Right lobe of liver (tissue), 6 donors: Measurements from ENCODE around the gene MSANTD4. TPM values are rescaled to one million over a fixed set of nuclear protein-coding genes. Genes with fewer than 3 reads are reported as not detected.

Source experiments
- ATAC-seq, 4 donors: fragments of 200-7000 bp; cut with Tn5 transposase; one replicate each; pipeline ENCODE4 v1.9.1; 2020; ENCODE audit warnings: mild to moderate bottlenecking in 4 of 4, moderate library complexity in 4 of 4
- DNase-seq, 3 donors: peaks; one replicate each; pipeline ENCODE4 v3.0.0-alpha.2; 2020
- H3K27ac ChIP-seq, 3 donors: fragments of 200-600 bp; one replicate each; pipeline ENCODE4 v1.8.0; 2022
- H3K27me3 ChIP-seq, 2 donors: fragments of 200-600 bp; one replicate each; pipeline ENCODE4 v1.8.0; 2022
- H3K36me3 ChIP-seq, 4 donors: fragments of 200-600 bp; sonication (generic) in 1 of 4; one replicate each; pipeline versions ENCODE4 v1.5.1 to v1.8.0; 2017 to 2022; ENCODE audit warnings: control low read depth in 1 of 4
- H3K4me1 ChIP-seq, 4 donors: fragments of 200-600 bp; sonication (generic) in 1 of 4; one replicate each; pipeline versions ENCODE4 v1.5.1 to v1.8.0; 2017 to 2022; ENCODE audit warnings: control low read depth in 1 of 4
- H3K4me3 ChIP-seq, 3 donors: fragments of 200-600 bp; one replicate each; pipeline ENCODE4 v1.8.0; 2022
- H3K9me3 ChIP-seq, 4 donors: fragments of 200-600 bp; sonication (generic) in 1 of 4; one replicate each; pipeline versions ENCODE4 v1.5.1 to v1.8.0; 2017 to 2022; ENCODE audit warnings: control low read depth in 1 of 4
- CTCF ChIP-seq, 4 donors: fragments of 200-600 bp in 3 of 4; fragments of 450-650 bp in 1 of 4; IDR thresholded peaks; one replicate each; pipeline versions ENCODE4 v1.5.1 to v1.8.0; 2016 to 2022; ENCODE audit warnings: antibody characterized with exemption in 4 of 4, mild to moderate bottlenecking in 2 of 4
- POLR2A ChIP-seq: fragments of 450-650 bp; IDR thresholded peaks from one replicate; pipeline ENCODE4 v1.6.1; 2017; ENCODE audit warnings: antibody characterized with exemption, mild to moderate bottlenecking
- WGBS: methylation state at CpG from one replicate; pipeline ENCODE4 v1.1.6; 2018; ENCODE audit warnings: low coverage, low lambda C conversion rate; ENCODE audit not compliant: insufficient coverage; ENCODE audit errors: missing lambda C conversion rate; 5-methylcytosine and 5-hydroxymethylcytosine counted together
- intact Hi-C, 2 donors: fragments of 100-400 bp; cut with DNase I; formaldehyde crosslinking; loops; one replicate each; pipeline versions ENCODE4 v1.11.2 to v1.14.1; 2022
- total RNA-seq, 6 experiments: library from RNA; depleted of rRNA in 2 of 6; stranded (reverse); fragments of >200 nt in 2 of 6; fragmentation: NEBNext Ultra II Directional in 3 of 6; extraction: Animal tissue kit (Norgen Biotek cat#: 25700) in 3 of 6; gene quantifications; one replicate each; pipeline versions ENCODE4 v1.1.0 to v1.2.4, GENCODE V29; 2016 to 2023
- donor health status: DM: no; HTN: yes; CAD: no.
- donor health status: DM: no; HTN: no; CAD: no.
- donor health status: DM: no; HTN: no; CAD: no.
- donor health status: DM: no; HTN: yes; CAD: no.
- donor health status: DM: no; HTN: yes; CAD: no.

MSANTD4 gene
- total RNA-seq, 6 experiments from 2014 or later: 3.2 to 9.6 (median 5.6) TPM

- intact Hi-C loops: no loop called here
- no peaks in the 10 kb centered on the region for H3K4me1 ChIP-seq
- TF ChIP-seq POLR2A (no peak), CTCF (IDR thresholded peaks at IDR 0.05) (no peak)
- no peak for DNase-seq
- no peaks in the 10 kb centered on the region for H3K27me3 ChIP-seq
- no peaks in the 10 kb centered on the region for H3K9me3 ChIP-seq
- ATAC-seq: no peak
- no peak overlapping the region for H3K27ac ChIP-seq
- H3K36me3 ChIP-seq: no peaks in the 10 kb centered on the region
- no peak overlapping the region for H3K4me3 ChIP-seq
Measured at GRCh38 chr11:106047631-106048030, 25.6 kb upstream of the MSANTD4 start.

GRCh38 chr11:106043540-106043939, 21.5 kb upstream of the MSANTD4 start:
- Histone ChIP-seq H3K27me3 (no peaks in the 10 kb centered on the region), H3K4me1 (no peaks in the 10 kb centered on the region), H3K27ac (no peak overlapping the region), H3K9me3 (no peaks in the 10 kb centered on the region), H3K36me3 (no peaks in the 10 kb centered on the region), H3K4me3 (no peak overlapping the region)
- TF ChIP-seq CTCF (IDR thresholded peaks at IDR 0.05): no peak
- TF ChIP-seq POLR2A: no peak
- ATAC-seq (no peak), DNase-seq (no peak)
- intact Hi-C loops: no loop called here

GRCh38 chr11:106032861-106033260, 10.8 kb upstream of the MSANTD4 start:
- TF ChIP-seq POLR2A: no peak
- TF ChIP-seq CTCF (IDR thresholded peaks at IDR 0.05): no peak
- DNase-seq (no peak), ATAC-seq (no peak)
- Histone ChIP-seq H3K4me1 (no peaks in the 10 kb centered on the region), H3K4me3 (no peak overlapping the region), H3K27ac (no peak overlapping the region), H3K27me3 (no peaks in the 10 kb centered on the region), H3K36me3 (no peaks in the 10 kb centered on the region), H3K9me3 (no peaks in the 10 kb centered on the region)
- WGBS: 89% methylated on average over 2 of the region's 2 CpGs
- intact Hi-C loops: no loop called here

- Histone ChIP-seq H3K36me3 (no peaks in the 10 kb centered on the region), H3K27me3 (no peaks in the 10 kb centered on the region), H3K9me3 (no peaks in the 10 kb centered on the region), H3K4me3 (no peak overlapping the region), H3K27ac (no peak overlapping the region), H3K4me1 (no peaks in the 10 kb centered on the region)
- intact Hi-C loops: no loop called here
- TF ChIP-seq POLR2A (no peak), CTCF (IDR thresholded peaks at IDR 0.05) (no peak)
- DNase-seq: no peak
- no peak for ATAC-seq
- 50% methylated on average over 3 of the region's 3 CpGs for WGBS
Measured at GRCh38 chr11:106031936-106032335, 9.9 kb upstream of the MSANTD4 start.

- no peaks in the 10 kb centered on the region for H3K9me3 ChIP-seq
- no peaks in the 10 kb centered on the region for H3K27me3 ChIP-seq
- WGBS: 39% methylated on average over 2 of the region's 2 CpGs
- DNase-seq (no peak), ATAC-seq (no peak)
- H3K4me1 ChIP-seq: no peaks in the 10 kb centered on the region
- H3K36me3 ChIP-seq: no peaks in the 10 kb centered on the region
- intact Hi-C loops: no loop called here
- TF ChIP-seq POLR2A: no peak
- TF ChIP-seq CTCF (IDR thresholded peaks at IDR 0.05): no peak
- H3K4me3 ChIP-seq: no peak overlapping the region
- H3K27ac ChIP-seq: no peak overlapping the region
Measured at GRCh38 chr11:106031202-106031810, 9.3 kb upstream of the MSANTD4 start.
